IMR-90 (cell line): ENCODE data around the gene FARSB. TPM values are rescaled to one million over a fixed set of nuclear protein-coding genes. Genes with fewer than 3 reads are reported as not detected.

ENCODE experiments used
- ATAC-seq: fragments of 200-7000 bp; cut with Tn5 transposase; 2 replicates; pipeline ENCODE4 v1.9.1; 2020; ENCODE audit warnings: low read depth, mild to moderate bottlenecking, moderate library complexity
- BruUV-seq: library from RNA; stranded (reverse); fragments of 400-500 nt; replicated peaks from 2 replicates; lab custom pipeline; 2021; lab: Mats Ljungman, UMichigan
- CTCF ChIA-PET: fragments of 300-600 bp; formaldehyde crosslinking; extraction: SDS; loops from one replicate; lab custom pipeline; 2021; ENCODE audit warnings: antibody characterized with exemption; lab: Yijun Ruan, JAX
- POLR2A ChIA-PET: fragments of 300-600 bp; sonication (Branson Sonifier 250); formaldehyde crosslinking; loops from one replicate; lab custom pipeline; 2022; ENCODE audit warnings: antibody characterized with exemption; ENCODE audit not compliant: unreplicated experiment; lab: Charles Lee
- DNase-seq: peaks from one replicate; pipeline ENCODE4 v3.0.0; 2013
- H2AFZ ChIP-seq: replicated peaks from 2 replicates; pipeline ENCODE3; 2013; ENCODE audit warnings: low read length, mild to moderate bottlenecking; ENCODE audit not compliant: poor library complexity
- H2AK5ac ChIP-seq: 2 replicates; pipeline ENCODE4 v1.6.1; 2013; ENCODE audit warnings: low read depth, low read length, inconsistent platforms
- H2AK9ac ChIP-seq: replicated peaks from 2 replicates; pipeline ENCODE3; 2013; ENCODE audit warnings: mild to moderate bottlenecking, low read depth, low read length, moderate library complexity; ENCODE audit not compliant: poor library complexity
- H2BK120ac ChIP-seq: 2 replicates; pipeline ENCODE4 v1.6.1; 2013; ENCODE audit warnings: low read depth, low read length, inconsistent platforms
- H2BK15ac ChIP-seq: 3 replicates; pipeline ENCODE4 v1.6.1; 2013; ENCODE audit warnings: low read depth, low read length, inconsistent platforms
- H2BK20ac ChIP-seq: 2 replicates; pipeline ENCODE4 v1.6.1; 2013; ENCODE audit warnings: low read depth, mild to moderate bottlenecking, inconsistent platforms, low read length, moderate library complexity
- H2BK5ac ChIP-seq: 2 replicates; pipeline ENCODE4 v1.6.1; 2013; ENCODE audit warnings: mild to moderate bottlenecking, low read depth, low read length, inconsistent platforms; ENCODE audit not compliant: poor library complexity, severe bottlenecking
- H3K14ac ChIP-seq: replicated peaks from 2 replicates; pipeline ENCODE4 v1.6.1; 2013; ENCODE audit warnings: low read depth, low read length, inconsistent platforms
- H3K18ac ChIP-seq: 2 replicates; pipeline ENCODE4 v1.6.1; 2013; ENCODE audit warnings: low read depth, low read length, control low read depth
- H3K23ac ChIP-seq: 2 replicates; pipeline ENCODE4 v1.6.1; 2013; ENCODE audit warnings: low read depth, low read length, inconsistent platforms
- H3K27ac ChIP-seq: 2 replicates; pipeline ENCODE4 v1.5.1; 2013; ENCODE audit warnings: mild to moderate bottlenecking, control low read depth, low read length; ENCODE audit not compliant: insufficient read depth
- H3K27me3 ChIP-seq: 2 replicates; pipeline ENCODE4 v1.6.1; 2013; ENCODE audit warnings: low read length; ENCODE audit not compliant: control insufficient read depth, insufficient read depth
- H3K36me3 ChIP-seq: 2 replicates; pipeline ENCODE4 v1.6.1; 2013; ENCODE audit warnings: low read length, mixed read lengths; ENCODE audit not compliant: control insufficient read depth, insufficient read depth
- H3K4ac ChIP-seq: 2 replicates; pipeline ENCODE4 v1.6.1; 2013; ENCODE audit warnings: low read depth, low read length, inconsistent platforms
- H3K4me1 ChIP-seq: 2 replicates; pipeline ENCODE4 v1.6.1; 2013; ENCODE audit warnings: low read length, mixed read lengths; ENCODE audit not compliant: control insufficient read depth, insufficient read depth
- H3K4me2 ChIP-seq: 2 replicates; pipeline ENCODE4 v1.6.1; 2013; ENCODE audit warnings: low read depth, mild to moderate bottlenecking, control low read depth, low read length, moderate library complexity
- H3K4me3 ChIP-seq: 2 replicates; pipeline ENCODE4 v1.5.1; 2013; ENCODE audit warnings: low read depth, mild to moderate bottlenecking, control low read depth, low read length, moderate library complexity; ENCODE audit not compliant: insufficient read depth
- H3K56ac ChIP-seq: 2 replicates; pipeline ENCODE4 v1.6.1; 2013; ENCODE audit warnings: low read length, inconsistent platforms; ENCODE audit not compliant: insufficient read depth; ENCODE audit errors: extremely low read depth
- H3K79me1 ChIP-seq, 2 experiments: 2 replicates each; pipeline ENCODE4 v1.6.1; 2013; ENCODE audit warnings: low read length in 2 of 2, inconsistent platforms in 1 of 2, low read depth in 1 of 2
- H3K9ac ChIP-seq: 2 replicates; pipeline ENCODE4 v1.6.1; 2013; ENCODE audit warnings: low read depth, low read length, control low read depth
- H3K9me1 ChIP-seq: 2 replicates; pipeline ENCODE4 v1.6.1; 2013; ENCODE audit warnings: low read length, inconsistent platforms; ENCODE audit not compliant: insufficient read depth
- H3K9me3 ChIP-seq: 2 replicates; pipeline ENCODE4 v1.6.1; 2013; ENCODE audit warnings: low read length; ENCODE audit not compliant: control insufficient read depth, insufficient read depth
- H4K20me1 ChIP-seq: 2 replicates; pipeline ENCODE4 v1.6.1; 2013; ENCODE audit warnings: low read length, inconsistent platforms; ENCODE audit not compliant: insufficient read depth
- H4K5ac ChIP-seq: 2 replicates; pipeline ENCODE4 v1.6.1; 2013; ENCODE audit warnings: mild to moderate bottlenecking, low read depth, low read length, control low read depth
- H4K8ac ChIP-seq, 2 experiments: 2 replicates each; pipeline ENCODE4 v1.6.1; 2013; ENCODE audit warnings: low read depth in 2 of 2, low read length in 2 of 2, control low read depth in 1 of 2, inconsistent platforms in 1 of 2
- H4K91ac ChIP-seq: 2 replicates; pipeline ENCODE4 v1.6.1; 2013; ENCODE audit warnings: low read depth, low read length, inconsistent platforms; ENCODE audit not compliant: insufficient read depth
- CEBPB ChIP-seq: IDR thresholded peaks from 2 replicates; pipeline ENCODE4 v1.6.1; 2012; ENCODE audit warnings: low read depth, low read length, improper control_type of control experiment
- CTCF ChIP-seq: conservative IDR thresholded peaks from 2 replicates; pipeline ENCODE4 v1.5.1; 2012; ENCODE audit warnings: mild to moderate bottlenecking, low read depth, low read length, improper control_type of control experiment
- MAFK ChIP-seq: IDR thresholded peaks from 2 replicates; pipeline ENCODE4 v1.6.1; 2012; ENCODE audit warnings: low read depth, low read length, improper control_type of control experiment
- MAZ ChIP-seq: IDR thresholded peaks from 2 replicates; pipeline ENCODE4 v1.6.1; 2012; ENCODE audit warnings: low read depth, mild to moderate bottlenecking, low read length, improper control_type of control experiment, moderate library complexity, borderline replicate concordance
- MXI1 ChIP-seq: IDR thresholded peaks from 2 replicates; pipeline ENCODE4 v1.6.1; 2012; ENCODE audit warnings: low read depth, mild to moderate bottlenecking, low read length, moderate library complexity, borderline replicate concordance
- RCOR1 ChIP-seq: IDR thresholded peaks from 2 replicates; pipeline ENCODE4 v1.6.1; 2012; ENCODE audit warnings: mild to moderate bottlenecking, low read length, improper control_type of control experiment; ENCODE audit not compliant: insufficient replicate concordance
- RFX5 ChIP-seq: IDR thresholded peaks from 2 replicates; pipeline ENCODE4 v1.8.0; 2012; ENCODE audit warnings: low read depth, mild to moderate bottlenecking, low read length, moderate library complexity
- SMC3 ChIP-seq: fragments of 150-350 bp; IDR thresholded peaks from 2 replicates; pipeline ENCODE4 v1.6.1; 2016; ENCODE audit warnings: low read depth, mild to moderate bottlenecking, antibody characterized with exemption, low read length, moderate library complexity
- WGBS, 2 experiments: methylation state at CpG; one replicate each; pipeline versions ENCODE4 v1.1.5 to v1.1.7; 2013; ENCODE audit warnings: missing lambda C conversion rate in 2 of 2; ENCODE audit not compliant: insufficient read length in 1 of 2; ENCODE audit errors: extremely low coverage in 2 of 2; 5-methylcytosine and 5-hydroxymethylcytosine counted together
- dilution Hi-C: fragments of 300-500 bp; cut with HindIII; formaldehyde crosslinking; loops from one replicate; pipeline ENCODE4 v1.14.3; 2018; ENCODE audit warnings: low sequenced_read_pairs; ENCODE audit not compliant: unreplicated experiment
- in situ Hi-C: fragments of 300-500 bp; cut with MboI; formaldehyde crosslinking; loops from 3 replicates; pipeline ENCODE4 v1.14.3; 2019; ENCODE audit warnings: low sequenced_read_pairs, inconsistent platforms, mixed read lengths
- intact Hi-C: fragments of 100-400 bp; cut with micrococcal nuclease; formaldehyde crosslinking; loops from 2 replicates; pipeline ENCODE4 v1.10.0; 2022
- polyA plus RNA-seq, 3 experiments: library from polyadenylated mRNA; depleted of rRNA; stranded (reverse); fragments of >200 nt; gene quantifications; 2 replicates each; pipeline ENCODE4 v1.2.3, GENCODE V29; 2012; ENCODE audit warnings: low replicate concordance in 1 of 3
- total RNA-seq: library from RNA; depleted of rRNA; stranded (reverse); fragments of >200 nt; gene quantifications from 2 replicates; pipeline ENCODE4 v1.2.3, GENCODE V29; 2012

Gene FARSB
- total and polyA plus RNA-seq, 2 of the 4 experiments (the other 2 are of a cell fraction), result 21.1 to 32.5 TPM

- H3K9ac ChIP-seq, result no peak overlapping the region
- H3K56ac ChIP-seq, result no peak overlapping the region
- no peak overlapping the region for H2AK5ac ChIP-seq
- no peaks in the 10 kb centered on the region for H4K20me1 ChIP-seq
- no peaks in the 10 kb centered on the region for H3K4me1 ChIP-seq
- no peak overlapping the region for H3K27ac ChIP-seq
- no peak for DNase-seq
- H2BK5ac ChIP-seq, result no peak overlapping the region
- H2BK20ac ChIP-seq, result no peak overlapping the region
- H3K4me3 ChIP-seq, result no peak overlapping the region
- ATAC-seq, result no peak
- H4K5ac ChIP-seq, result no peak overlapping the region
- H3K23ac ChIP-seq, result no peak overlapping the region
- WGBS, 2 experiments, result no CpG with 5 or more reads among the region's 4 CpGs
- H2AFZ ChIP-seq, result no peak overlapping the region
- H3K14ac ChIP-seq, result no peak overlapping the region
- TF ChIP-seq CTCF (no peak), MXI1 (no peak), CEBPB (no peak), MAZ (no peak), SMC3 (no peak), MAFK (no peak), RFX5 (no peak), RCOR1 (no peak)
- intact Hi-C loops, result no loop called here
- H3K18ac ChIP-seq, result no peak overlapping the region
- H3K9me3 ChIP-seq, result no peaks in the 10 kb centered on the region
- H2BK120ac ChIP-seq, result no peak overlapping the region
- H3K4ac ChIP-seq, result no peak overlapping the region
- no peak overlapping the region for H2BK15ac ChIP-seq
- ChIA-PET CTCF (no interaction called here), POLR2A (no interaction called here)
- H4K91ac ChIP-seq, result no peak overlapping the region
- no peak overlapping the region for H3K4me2 ChIP-seq
- no peak overlapping the region for H4K8ac ChIP-seq
- BruUV-seq, result no TSS peak
- no peaks in the 10 kb centered on the region for H3K9me1 ChIP-seq
- H3K36me3 ChIP-seq, result peaks cover 5% of the 10 kb centered on the region
- in situ Hi-C loops, result no loop called here
- no peaks in the 10 kb centered on the region for H3K27me3 ChIP-seq
- H2AK9ac ChIP-seq, result no peak overlapping the region
- dilution Hi-C loops, result no loop called here
- H3K79me1 ChIP-seq, result peaks cover 0 to 8% of the 10 kb centered on the region in 2 experiments; a peak in 1 of 4 replicates
Measured at GRCh38 chr2:222611684-222612083, 44.2 kb downstream of the FARSB start.
